ENCODE data around the gene CEP295NL. TPM values are rescaled to one million over a fixed set of nuclear protein-coding genes. Genes with fewer than 3 reads are reported as not detected.
"Not testable (repeated sequence)": the region's sequence is repeated elsewhere in the genome, so short reads cannot be mapped to it uniquely, and the experiment has no call there.

Gene CEP295NL
- total RNA-seq, 4 donors from 2014 or later, result 1.8 to 14.5 (median 3.8) TPM; not detected in 1

- intact Hi-C loops (cut with DNase I; ENCODE audit: low total_unique reads), result no loop called here
- no peak for TF ChIP-seq POLR2A (IDR thresholded peaks at IDR 0.05)
- TF ChIP-seq, protein P1, sequence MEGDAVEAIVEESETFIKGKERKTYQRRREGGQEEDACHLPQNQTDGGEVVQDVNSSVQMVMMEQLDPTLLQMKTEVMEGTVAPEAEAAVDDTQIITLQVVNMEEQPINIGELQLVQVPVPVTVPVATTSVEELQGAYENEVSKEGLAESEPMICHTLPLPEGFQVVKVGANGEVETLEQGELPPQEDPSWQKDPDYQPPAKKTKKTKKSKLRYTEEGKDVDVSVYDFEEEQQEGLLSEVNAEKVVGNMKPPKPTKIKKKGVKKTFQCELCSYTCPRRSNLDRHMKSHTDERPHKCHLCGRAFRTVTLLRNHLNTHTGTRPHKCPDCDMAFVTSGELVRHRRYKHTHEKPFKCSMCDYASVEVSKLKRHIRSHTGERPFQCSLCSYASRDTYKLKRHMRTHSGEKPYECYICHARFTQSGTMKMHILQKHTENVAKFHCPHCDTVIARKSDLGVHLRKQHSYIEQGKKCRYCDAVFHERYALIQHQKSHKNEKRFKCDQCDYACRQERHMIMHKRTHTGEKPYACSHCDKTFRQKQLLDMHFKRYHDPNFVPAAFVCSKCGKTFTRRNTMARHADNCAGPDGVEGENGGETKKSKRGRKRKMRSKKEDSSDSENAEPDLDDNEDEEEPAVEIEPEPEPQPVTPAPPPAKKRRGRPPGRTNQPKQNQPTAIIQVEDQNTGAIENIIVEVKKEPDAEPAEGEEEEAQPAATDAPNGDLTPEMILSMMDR (IDR thresholded peaks at IDR 0.05), result no peak
- Histone ChIP-seq H3K27ac (peak overlapping the region in 1 of 2 donors; percentile 0), H3K4me1 (peaks cover 0 to 3% of the 10 kb centered on the region in 2 donors), H3K27me3 (no peaks in the 10 kb centered on the region), H3K36me3 (no peaks in the 10 kb centered on the region), H3K9me3 (peaks cover 0 to 8% of the 10 kb centered on the region in 2 donors), H3K4me3 (no peak overlapping the region)
- no peak for DNase-seq
These were observed 44.5 kb upstream of the CEP295NL start for GRCh38 chr17:78947235-78948149.

GRCh38 chr17:78946631-78947030 is 43.6 kb upstream of the CEP295NL start:
- TF ChIP-seq, protein P1 (IDR thresholded peaks at IDR 0.05), result no peak
- no peak for TF ChIP-seq POLR2A (IDR thresholded peaks at IDR 0.05)
- intact Hi-C loops (cut with DNase I; ENCODE audit: low total_unique reads), result no loop called here
- Histone ChIP-seq H3K36me3 (no peaks in the 10 kb centered on the region), H3K4me3 (no peak overlapping the region), H3K27ac (no peak overlapping the region), H3K4me1 (no peaks in the 10 kb centered on the region), H3K9me3 (peaks cover 0 to 8% of the 10 kb centered on the region in 2 donors), H3K27me3 (no peaks in the 10 kb centered on the region)
- DNase-seq, result no peak

GRCh38 chr17:78946131-78946530 is 43.1 kb upstream of the CEP295NL start:
- intact Hi-C loops (cut with DNase I; ENCODE audit: low total_unique reads), result no loop called here
- Histone ChIP-seq H3K27ac (no peak overlapping the region), H3K9me3 (peaks cover 0 to 8% of the 10 kb centered on the region in 2 donors), H3K4me1 (no peaks in the 10 kb centered on the region), H3K4me3 (no peak overlapping the region), H3K27me3 (no peaks in the 10 kb centered on the region), H3K36me3 (no peaks in the 10 kb centered on the region)
- no peak for TF ChIP-seq POLR2A (IDR thresholded peaks at IDR 0.05)
- TF ChIP-seq, protein P1 (IDR thresholded peaks at IDR 0.05), result no peak
- no peak for DNase-seq

DNA sequence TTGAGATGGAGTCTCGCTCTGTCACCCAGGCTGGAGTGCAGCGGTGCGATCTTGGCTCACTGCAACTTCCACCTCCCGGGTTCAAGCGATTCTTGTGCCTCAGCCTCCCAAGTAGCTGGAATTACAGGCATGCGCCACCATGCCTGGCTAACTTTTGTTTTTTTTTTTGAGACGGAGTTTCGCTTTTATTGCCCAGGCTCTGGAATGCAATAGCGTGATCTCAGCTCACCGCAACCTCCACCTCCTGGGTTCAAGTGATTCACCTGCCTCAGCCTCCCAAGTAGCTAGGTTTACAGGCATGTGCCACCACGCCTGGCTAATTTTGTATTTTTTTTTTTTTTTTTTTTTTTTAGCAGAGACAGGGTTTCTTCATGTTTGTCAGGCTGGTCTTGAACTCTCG is 42.5 kb upstream of the CEP295NL start:
- intact Hi-C loops (cut with DNase I; ENCODE audit: low total_unique reads); H3K27me3 ChIP-seq; H3K4me1 ChIP-seq; H3K4me3 ChIP-seq; H3K36me3 ChIP-seq; H3K27ac ChIP-seq; H3K9me3 ChIP-seq; DNase-seq: not testable (repeated sequence)

DNA sequence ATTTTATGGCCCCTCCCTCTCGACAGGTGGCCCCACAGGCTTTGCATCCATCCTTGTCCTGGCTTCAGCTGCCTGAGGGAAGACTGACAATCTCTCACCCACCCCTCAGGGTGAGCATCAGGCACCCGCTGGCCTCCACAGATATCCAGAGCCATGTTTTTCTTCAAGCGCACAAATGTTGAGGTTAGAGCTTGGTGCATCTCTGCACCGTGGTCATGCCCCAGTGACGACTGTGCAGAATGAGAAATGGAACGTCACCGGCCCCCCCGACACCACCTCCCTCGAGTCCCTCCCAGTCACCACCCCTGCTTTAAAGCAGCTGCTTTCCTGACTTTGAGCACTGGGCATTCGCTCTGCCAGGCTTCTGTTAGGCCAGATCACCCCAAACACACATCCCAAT is 42.0 kb upstream of the CEP295NL start:
- Histone ChIP-seq H3K27ac (no peak overlapping the region), H3K4me1 (no peaks in the 10 kb centered on the region), H3K27me3 (no peaks in the 10 kb centered on the region), H3K9me3 (no peaks in the 10 kb centered on the region), H3K4me3 (no peak overlapping the region), H3K36me3 (no peaks in the 10 kb centered on the region)
- TF ChIP-seq, protein P1 (IDR thresholded peaks at IDR 0.05), result no peak
- no peak for TF ChIP-seq POLR2A (IDR thresholded peaks at IDR 0.05)
- intact Hi-C loops (cut with DNase I; ENCODE audit: low total_unique reads), result no loop called here
- DNase-seq, result no peak

Measured in uterus (tissue), 4 donors.